ENCODE measurements around the gene SLC17A7.
"Not testable (repeated sequence)": the region's sequence is repeated elsewhere in the genome, so short reads cannot be mapped to it uniquely, and the experiment has no call there.

DNA sequence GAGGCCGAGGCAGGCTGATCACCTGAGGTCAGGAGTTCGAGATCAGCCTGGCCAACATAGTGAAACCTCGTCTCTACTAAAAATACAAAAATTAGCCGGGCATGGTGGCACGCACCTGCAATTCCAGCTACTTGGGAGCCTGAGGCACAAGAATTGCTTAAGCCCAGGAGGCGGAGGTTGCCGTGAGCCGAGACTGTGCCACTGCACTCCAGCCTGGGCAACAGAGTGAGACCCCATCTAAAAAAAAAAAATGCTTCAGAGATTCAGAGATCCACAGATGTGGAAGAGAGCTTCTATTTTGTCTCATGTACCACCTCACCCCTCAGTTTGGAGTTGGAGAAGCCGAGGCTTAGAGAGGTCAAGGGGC is 32.2 kb upstream of the SLC17A7 start:
- TF ChIP-seq, protein P1, sequence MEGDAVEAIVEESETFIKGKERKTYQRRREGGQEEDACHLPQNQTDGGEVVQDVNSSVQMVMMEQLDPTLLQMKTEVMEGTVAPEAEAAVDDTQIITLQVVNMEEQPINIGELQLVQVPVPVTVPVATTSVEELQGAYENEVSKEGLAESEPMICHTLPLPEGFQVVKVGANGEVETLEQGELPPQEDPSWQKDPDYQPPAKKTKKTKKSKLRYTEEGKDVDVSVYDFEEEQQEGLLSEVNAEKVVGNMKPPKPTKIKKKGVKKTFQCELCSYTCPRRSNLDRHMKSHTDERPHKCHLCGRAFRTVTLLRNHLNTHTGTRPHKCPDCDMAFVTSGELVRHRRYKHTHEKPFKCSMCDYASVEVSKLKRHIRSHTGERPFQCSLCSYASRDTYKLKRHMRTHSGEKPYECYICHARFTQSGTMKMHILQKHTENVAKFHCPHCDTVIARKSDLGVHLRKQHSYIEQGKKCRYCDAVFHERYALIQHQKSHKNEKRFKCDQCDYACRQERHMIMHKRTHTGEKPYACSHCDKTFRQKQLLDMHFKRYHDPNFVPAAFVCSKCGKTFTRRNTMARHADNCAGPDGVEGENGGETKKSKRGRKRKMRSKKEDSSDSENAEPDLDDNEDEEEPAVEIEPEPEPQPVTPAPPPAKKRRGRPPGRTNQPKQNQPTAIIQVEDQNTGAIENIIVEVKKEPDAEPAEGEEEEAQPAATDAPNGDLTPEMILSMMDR (conservative IDR thresholded peaks at IDR 0.05 in 1 of 2, IDR thresholded peaks at IDR 0.05 in 1 of 2; ENCODE audit: low read depth in 1 of 2, low read length in 2 of 2): not testable (repeated sequence)
- TF ChIP-seq EZH2 (IDR thresholded peaks at IDR 0.05; ENCODE audit: low read length, missing control alignments): not testable (repeated sequence)

Data from fibroblast of lung (primary cell).